Upper lobe of right lung (tissue), 1 donor: ENCODE measurements around the gene MOV10L1. TPM values are rescaled to one million over a fixed set of nuclear protein-coding genes. Genes with fewer than 3 reads are reported as not detected.

ENCODE experiments used
- ATAC-seq: fragments of 200-7000 bp; cut with Tn5 transposase; one replicate; pipeline ENCODE4 v1.9.1; 2020; ENCODE audit warnings: mild to moderate bottlenecking, moderate library complexity
- DNase-seq: peaks from one replicate; pipeline ENCODE4 v3.0.0-alpha.2; 2020
- H3K27ac ChIP-seq: fragments of 200-600 bp; one replicate; pipeline ENCODE4 v1.8.0; 2022
- H3K27me3 ChIP-seq: fragments of 200-600 bp; one replicate; pipeline ENCODE4 v1.8.0; 2022; ENCODE audit warnings: mild to moderate bottlenecking
- H3K36me3 ChIP-seq: fragments of 200-600 bp; one replicate; pipeline ENCODE4 v1.8.0; 2022
- H3K4me1 ChIP-seq: fragments of 200-600 bp; one replicate; pipeline ENCODE4 v1.8.0; 2022
- H3K4me3 ChIP-seq: fragments of 200-600 bp; one replicate; pipeline ENCODE4 v1.8.0; 2022; ENCODE audit warnings: mild to moderate bottlenecking
- H3K9me3 ChIP-seq: fragments of 200-600 bp; one replicate; pipeline ENCODE4 v1.8.0; 2022
- intact Hi-C: fragments of 100-400 bp; cut with DNase I; formaldehyde crosslinking; loops from one replicate; pipeline ENCODE4 v1.11.0; 2022
- total RNA-seq: library from RNA; stranded (reverse); fragmentation: NEBNext Ultra II Directional; extraction: Animal tissue kit (Norgen Biotek cat#: 25700); gene quantifications from one replicate; pipeline ENCODE4 v1.2.1, GENCODE V29; 2021
- TF ChIP-seq, protein P1 (sequence below): fragments of 200-600 bp; IDR thresholded peaks from one replicate; pipeline ENCODE4 v1.8.0; 2022; ENCODE audit warnings: antibody characterized with exemption
- donor health status: DM: no; HTN: yes; CAD: no; lungs with severe emphysema.

The MOV10L1 gene
- total RNA-seq, 1 donor from 2014 or later: 1.2 TPM

- DNase-seq (no peak), ATAC-seq (no peak)
- no peak overlapping the region for H3K27ac ChIP-seq
- TF ChIP-seq, protein P1, sequence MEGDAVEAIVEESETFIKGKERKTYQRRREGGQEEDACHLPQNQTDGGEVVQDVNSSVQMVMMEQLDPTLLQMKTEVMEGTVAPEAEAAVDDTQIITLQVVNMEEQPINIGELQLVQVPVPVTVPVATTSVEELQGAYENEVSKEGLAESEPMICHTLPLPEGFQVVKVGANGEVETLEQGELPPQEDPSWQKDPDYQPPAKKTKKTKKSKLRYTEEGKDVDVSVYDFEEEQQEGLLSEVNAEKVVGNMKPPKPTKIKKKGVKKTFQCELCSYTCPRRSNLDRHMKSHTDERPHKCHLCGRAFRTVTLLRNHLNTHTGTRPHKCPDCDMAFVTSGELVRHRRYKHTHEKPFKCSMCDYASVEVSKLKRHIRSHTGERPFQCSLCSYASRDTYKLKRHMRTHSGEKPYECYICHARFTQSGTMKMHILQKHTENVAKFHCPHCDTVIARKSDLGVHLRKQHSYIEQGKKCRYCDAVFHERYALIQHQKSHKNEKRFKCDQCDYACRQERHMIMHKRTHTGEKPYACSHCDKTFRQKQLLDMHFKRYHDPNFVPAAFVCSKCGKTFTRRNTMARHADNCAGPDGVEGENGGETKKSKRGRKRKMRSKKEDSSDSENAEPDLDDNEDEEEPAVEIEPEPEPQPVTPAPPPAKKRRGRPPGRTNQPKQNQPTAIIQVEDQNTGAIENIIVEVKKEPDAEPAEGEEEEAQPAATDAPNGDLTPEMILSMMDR: no peak
- intact Hi-C loops: no loop called here
- no peaks in the 10 kb centered on the region for H3K9me3 ChIP-seq
- no peaks in the 10 kb centered on the region for H3K27me3 ChIP-seq
- H3K4me1 ChIP-seq: peaks cover 15% of the 10 kb centered on the region
- H3K4me3 ChIP-seq: no peak overlapping the region
- peaks cover 46% of the 10 kb centered on the region for H3K36me3 ChIP-seq
Measured at GRCh38 chr22:50197856-50198623, 108.2 kb downstream of the MOV10L1 start.

DNA sequence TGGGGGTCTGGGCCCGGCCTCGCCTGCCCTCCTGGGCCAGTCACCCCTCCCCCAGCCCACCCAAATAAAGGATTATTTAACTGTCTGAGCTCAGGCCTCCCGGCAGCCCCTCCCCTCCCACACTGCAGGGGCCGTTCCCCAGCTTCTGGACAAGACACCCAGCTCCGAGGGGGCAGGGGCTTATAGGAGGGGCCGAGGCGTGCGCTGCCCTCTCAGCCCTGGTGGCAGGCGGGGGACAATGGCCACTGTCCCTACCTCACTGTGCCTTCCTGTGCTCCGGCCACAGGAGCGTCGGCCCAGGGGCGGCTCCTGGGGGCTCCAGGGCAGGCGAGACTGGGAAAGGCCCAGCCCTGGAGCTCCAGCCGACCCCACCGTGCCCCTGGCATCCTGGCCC, 108.8 kb downstream of the MOV10L1 start:
- Histone ChIP-seq H3K4me3 (no peak overlapping the region), H3K36me3 (peaks cover 46% of the 10 kb centered on the region), H3K27me3 (no peaks in the 10 kb centered on the region), H3K9me3 (no peaks in the 10 kb centered on the region), H3K27ac (no peak overlapping the region), H3K4me1 (peaks cover 14% of the 10 kb centered on the region)
- intact Hi-C loops: no loop called here
- TF ChIP-seq, protein P1: no peak
- no peak for ATAC-seq
- DNase-seq: no peak

DNA sequence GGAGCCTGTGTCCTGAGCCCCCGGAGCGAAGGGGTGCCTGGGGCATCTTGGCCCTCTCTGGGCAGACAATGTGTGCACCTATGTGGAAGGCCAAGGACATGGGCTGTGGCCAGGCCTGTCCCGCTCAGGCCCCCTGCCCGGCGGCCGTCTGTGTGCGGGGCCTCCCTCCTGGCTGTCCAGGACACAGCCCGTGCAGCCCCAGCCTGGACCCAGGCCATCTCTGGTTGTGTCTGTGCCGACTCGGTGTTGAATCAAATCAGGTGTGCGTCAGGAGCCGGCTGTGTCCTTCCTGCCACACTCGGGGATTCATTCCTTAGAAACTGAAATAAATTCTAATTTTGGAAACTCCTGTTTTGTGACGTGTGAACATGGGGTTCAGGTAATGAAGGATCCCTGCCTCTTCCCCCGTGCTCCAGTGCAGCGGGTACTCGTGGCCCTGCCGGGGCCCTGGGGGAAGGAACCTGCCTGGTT, 109.5 kb downstream of the MOV10L1 start:
- H3K36me3 ChIP-seq: peaks cover 40% of the 10 kb centered on the region
- no peak overlapping the region for H3K4me3 ChIP-seq
- H3K9me3 ChIP-seq: no peaks in the 10 kb centered on the region
- TF ChIP-seq, protein P1: no peak
- ATAC-seq (no peak), DNase-seq (no peak)
- H3K27me3 ChIP-seq: no peaks in the 10 kb centered on the region
- intact Hi-C loops: no loop called here
- H3K4me1 ChIP-seq: peaks cover 14% of the 10 kb centered on the region
- H3K27ac ChIP-seq: no peak overlapping the region

DNA sequence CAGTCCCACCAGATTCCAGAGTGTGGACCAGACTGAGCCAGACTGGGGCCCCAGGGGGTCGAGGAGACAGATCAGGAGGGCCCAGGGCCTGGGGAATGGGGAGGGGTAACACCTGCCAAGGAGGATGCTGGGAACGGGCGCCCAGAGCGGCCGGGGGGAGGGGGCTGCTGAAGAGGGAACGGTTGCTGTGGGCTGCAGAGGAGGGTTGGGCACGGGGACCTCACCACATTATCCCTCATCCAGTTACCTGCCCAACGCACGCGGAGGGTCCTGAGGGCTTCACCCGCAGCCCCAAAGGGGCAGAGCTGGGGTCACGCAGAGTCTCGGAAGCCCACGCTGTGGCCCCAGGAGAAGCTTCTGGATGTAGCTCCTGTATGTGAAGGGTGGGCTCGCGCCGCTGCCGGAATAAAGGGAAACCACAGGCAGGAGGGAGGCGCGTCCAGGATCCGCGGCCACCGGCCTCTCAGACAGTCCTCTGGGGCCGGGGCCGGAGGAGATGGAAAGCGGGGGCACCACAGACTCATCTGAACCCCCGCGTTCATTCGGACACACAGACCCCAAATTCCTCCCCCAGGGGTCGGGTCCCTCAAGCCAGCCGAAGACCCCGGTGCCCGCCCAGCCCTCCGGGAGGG, 110.1 kb downstream of the MOV10L1 start:
- TF ChIP-seq, protein P1: no peak

DNA sequence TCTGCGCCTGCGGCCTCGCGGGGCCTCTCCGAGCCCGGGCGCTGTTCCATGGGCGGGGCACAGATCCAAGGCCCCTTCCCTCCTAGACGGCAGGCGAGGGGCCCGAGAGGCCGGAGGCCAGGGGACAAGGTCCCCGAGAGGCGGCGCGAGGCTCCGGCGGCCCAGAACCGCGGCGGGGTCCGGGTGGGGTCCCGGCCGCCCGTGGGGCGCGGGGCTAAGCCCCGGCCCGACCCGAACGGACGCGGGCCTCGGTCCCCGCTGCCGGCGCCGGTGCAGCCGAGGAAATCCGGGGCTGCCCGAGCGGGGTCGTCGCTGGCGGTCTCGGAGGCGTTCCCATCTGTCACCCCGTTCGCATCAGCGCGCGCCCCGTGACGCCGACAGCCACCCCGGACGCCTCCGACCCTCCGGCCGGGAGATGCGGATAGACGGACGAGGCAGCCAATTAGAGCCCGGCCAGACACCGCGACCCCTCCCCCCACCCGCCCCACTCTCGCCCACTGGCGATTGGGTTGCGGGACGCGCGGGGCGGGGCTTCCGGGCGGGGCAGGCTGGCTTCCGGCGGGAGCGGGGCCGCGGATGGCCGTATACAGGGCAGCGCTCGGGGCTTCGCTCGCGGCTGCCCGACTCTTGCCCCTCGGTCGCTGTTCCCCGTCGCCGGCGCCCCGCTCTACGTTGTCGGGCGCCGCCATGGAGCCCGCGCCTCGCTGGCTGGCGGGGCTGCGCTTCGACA, 110.8 kb downstream of the MOV10L1 start, which contains the start of gene SELENOO:
Gene SELENOO, plus strand, starts transcription at position 551 of the 730 bp plus-strand sequence. Its CDS starts 26 bp downstream, at position 577.
- peak; percentile 96 for DNase-seq
- peak within 1 kb of the TSS; percentile 76 for H3K4me3 ChIP-seq
- H3K36me3 ChIP-seq: peaks cover 27% of the 10 kb centered on the region
- peak; percentile 94 for ATAC-seq
- H3K4me1 ChIP-seq: peaks cover 14% of the 10 kb centered on the region
- peak within 1 kb of the TSS; percentile 74 for H3K27ac ChIP-seq
- intact Hi-C loops: no loop called here
- H3K27me3 ChIP-seq: no peaks in the 10 kb centered on the region
- TF ChIP-seq, protein P1: no peak
- H3K9me3 ChIP-seq: no peaks in the 10 kb centered on the region

More for the DNA sequence above, 110.1 kb downstream of the MOV10L1 start:
- DNase-seq (no peak), ATAC-seq (peak; percentile 3)
- Histone ChIP-seq H3K9me3 (no peaks in the 10 kb centered on the region), H3K4me1 (peaks cover 14% of the 10 kb centered on the region), H3K27ac (peak overlapping the region; percentile 74), H3K36me3 (peaks cover 33% of the 10 kb centered on the region), H3K27me3 (no peaks in the 10 kb centered on the region), H3K4me3 (peak overlapping the region; percentile 76)
- intact Hi-C loops: no loop called here
